Psoas muscle (tissue), 8 donors: ENCODE results near the gene SMIM44. TPM values are rescaled to one million over a fixed set of nuclear protein-coding genes. Genes with fewer than 3 reads are reported as not detected.

ENCODE experiments used
- ATAC-seq, 4 donors: fragments of 200-7000 bp; cut with Tn5 transposase; one replicate each; pipeline ENCODE4 v1.9.1; 2020; ENCODE audit warnings: moderate library complexity in 3 of 4, mild to moderate bottlenecking in 2 of 4
- DNase-seq, 2 donors: peaks; one replicate each; pipeline ENCODE4 v3.0.0-alpha.2; 2020
- H3K27ac ChIP-seq: fragments of 200-600 bp; one replicate; pipeline ENCODE4 v1.8.0; 2022
- H3K27me3 ChIP-seq, 3 donors: fragments of 200-600 bp in 1 of 3; one replicate each; pipeline versions ENCODE4 v1.6.1 to v1.8.0; 2013 to 2022; ENCODE audit warnings: low read length in 2 of 3, mild to moderate bottlenecking in 2 of 3, moderate library complexity in 1 of 3; ENCODE audit not compliant: insufficient read depth in 3 of 3
- H3K36me3 ChIP-seq, 2 donors: fragments of 200-600 bp in 1 of 2; one replicate each; pipeline versions ENCODE4 v1.6.1 to v1.8.0; 2013 to 2022; ENCODE audit warnings: low read depth in 1 of 2, mild to moderate bottlenecking in 1 of 2, moderate library complexity in 1 of 2; ENCODE audit not compliant: insufficient read depth in 1 of 2
- H3K4me1 ChIP-seq: fragments of 200-600 bp; one replicate; pipeline ENCODE4 v1.8.0; 2022
- H3K4me3 ChIP-seq: fragments of 200-600 bp; one replicate; pipeline ENCODE4 v1.8.0; 2022; ENCODE audit warnings: mild to moderate bottlenecking
- H3K9me3 ChIP-seq: fragments of 200-600 bp; one replicate; pipeline ENCODE4 v1.8.0; 2022
- CTCF ChIP-seq: fragments of 200-600 bp; IDR thresholded peaks from one replicate; pipeline ENCODE4 v1.8.0; 2022; ENCODE audit warnings: antibody characterized with exemption
- WGBS, 3 donors: extraction: QIAGEN DNeasy Blood & Tissue Kit; methylation state at CpG; one replicate each; pipeline versions ENCODE4 v1.1.6 to v1.1.7; 2013; 5-methylcytosine and 5-hydroxymethylcytosine counted together
- intact Hi-C, 2 donors: fragments of 100-400 bp; cut with DNase I; formaldehyde crosslinking; loops; one replicate each; pipeline versions ENCODE4 v1.11.0 to v1.14.2; 2022
- polyA plus RNA-seq, 3 donors: library from polyadenylated mRNA; stranded (reverse); fragments of 200-250 nt; gene quantifications; one replicate each; pipeline ENCODE4 v1.2.3, GENCODE V29; 2013
- total RNA-seq, 4 donors: library from RNA; stranded (reverse); fragmentation: NEBNext Ultra II Directional in 2 of 4; extraction: Animal tissue kit (Norgen Biotek cat#: 25700) in 2 of 4; gene quantifications; one replicate each; pipeline versions ENCODE4 v1.2.1 to v1.2.4, GENCODE V29; 2021 to 2023
- donor health status: healthy with polysubstance abuse.
- donor health status: DM: no; HTN: no; CAD: no; lungs with moderate emphysema.
- donor health status: Bipolar disorder and iron deficiency.
- donor health status: healthy.
- donor health status: DM: yes; HTN: yes; CAD: no.
- donor health status: DM: no; HTN: no; CAD: no.
- donor health status: DM: no; HTN: no; CAD: no.
- donor health status: DM: yes; HTN: yes; CAD: no.

SMIM44 gene
- total and polyA plus RNA-seq, 7 donors: not detected

GRCh38 chr19:3518659-3519058, 35.4 kb upstream of the SMIM44 start:
- DNase-seq (no peak), ATAC-seq (no peak)
- H3K27ac ChIP-seq: no peak overlapping the region
- H3K36me3 ChIP-seq: peaks cover 0 to 12% of the 10 kb centered on the region in 2 donors
- TF ChIP-seq CTCF: no peak
- intact Hi-C loops: no loop called here
- H3K9me3 ChIP-seq: no peaks in the 10 kb centered on the region
- no peak overlapping the region for H3K4me3 ChIP-seq
- H3K27me3 ChIP-seq: no peaks in the 10 kb centered on the region
- H3K4me1 ChIP-seq: peaks cover 15% of the 10 kb centered on the region
- WGBS, 3 donors: 80 to 90% (median 87%) methylated on average over 2 of the region's 2 CpGs

- Histone ChIP-seq H3K9me3 (no peaks in the 10 kb centered on the region), H3K27me3 (no peaks in the 10 kb centered on the region), H3K4me1 (peaks cover 16% of the 10 kb centered on the region), H3K4me3 (no peak overlapping the region), H3K27ac (no peak overlapping the region), H3K36me3 (peaks cover 0 to 8% of the 10 kb centered on the region in 2 donors)
- intact Hi-C loops: no loop called here
- ATAC-seq: no peak
- no peak for DNase-seq
- WGBS, 3 donors: 80 to 85% (median 85%) methylated on average over 10 of the region's 10 CpGs
- TF ChIP-seq CTCF: no peak
Observed at GRCh38 chr19:3518255-3518654, 35.0 kb upstream of the SMIM44 start.

GRCh38 chr19:3517638-3518037, 34.4 kb upstream of the SMIM44 start:
- no peak overlapping the region for H3K27ac ChIP-seq
- peaks cover 22% of the 10 kb centered on the region for H3K4me1 ChIP-seq
- 89 to 96% (median 95%) methylated on average over 2 of the region's 2 CpGs for WGBS, 3 donors
- TF ChIP-seq CTCF: no peak
- ATAC-seq (no peak), DNase-seq (no peak)
- no peak overlapping the region for H3K4me3 ChIP-seq
- no peaks in the 10 kb centered on the region for H3K9me3 ChIP-seq
- intact Hi-C loops: no loop called here
- no peaks in the 10 kb centered on the region for H3K27me3 ChIP-seq
- peaks cover 0 to 5% of the 10 kb centered on the region in 2 donors for H3K36me3 ChIP-seq

- Histone ChIP-seq H3K36me3 (peaks cover 0 to 5% of the 10 kb centered on the region in 2 donors), H3K9me3 (no peaks in the 10 kb centered on the region), H3K27ac (peak overlapping the region; percentile 58), H3K4me1 (peaks cover 23% of the 10 kb centered on the region), H3K27me3 (no peaks in the 10 kb centered on the region), H3K4me3 (no peak overlapping the region)
- intact Hi-C loops: no loop called here
- TF ChIP-seq CTCF: no peak
- ATAC-seq (peak; percentile 68 to 92 (median 72)), DNase-seq (no peak)
- 24 to 31% (median 25%) methylated on average over 14 to 15 of the region's 15 CpGs for whole genome bisulfite sequencing, 3 donors
Observed at GRCh38 chr19:3516675-3517207, 33.5 kb upstream of the SMIM44 start.

- WGBS, 3 donors: 61 to 71% (median 67%) methylated on average over 15 of the region's 15 CpGs
- ATAC-seq: no peak
- peaks cover 23% of the 10 kb centered on the region for H3K4me1 ChIP-seq
- no peak overlapping the region for H3K4me3 ChIP-seq
- H3K27me3 ChIP-seq: no peaks in the 10 kb centered on the region
- no peaks in the 10 kb centered on the region for H3K9me3 ChIP-seq
- H3K36me3 ChIP-seq: peaks cover 0 to 9% of the 10 kb centered on the region in 2 donors
- intact Hi-C loops: no loop called here
- no peak for TF ChIP-seq CTCF
- peak overlapping the region; percentile 58 for H3K27ac ChIP-seq
- DNase-seq: no peak
Observed at GRCh38 chr19:3515891-3516422, 32.7 kb upstream of the SMIM44 start.
